ENCODE results near the gene ADSS1. TPM values are rescaled to one million over a fixed set of nuclear protein-coding genes. Genes with fewer than 3 reads are reported as not detected.

Gene ADSS1
- total RNA-seq, 4 donors from 2014 or later = 2.8 to 12.4 (median 9.0) TPM

DNA sequence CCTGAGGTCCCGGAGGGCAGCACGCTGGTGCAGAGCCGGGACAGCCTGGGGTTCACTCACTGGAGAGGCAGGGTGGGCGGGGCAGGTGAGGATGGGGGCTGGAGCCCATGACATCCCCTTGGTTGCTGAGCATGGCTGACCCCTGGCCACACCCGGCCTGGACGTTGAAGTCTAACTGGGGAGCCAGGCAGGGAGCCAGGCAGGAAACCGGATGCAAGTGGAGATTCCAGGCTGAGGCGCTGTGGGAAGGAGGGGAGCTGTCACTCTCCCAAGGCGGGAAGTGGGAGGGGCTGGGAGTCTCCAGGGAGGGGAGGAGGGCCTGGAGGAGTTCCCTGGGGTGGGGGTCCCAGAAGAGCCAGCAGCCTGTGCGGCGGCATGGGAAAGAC lies 42.3 kb upstream of the ADSS1 start:
- TF ChIP-seq POLR2A (IDR thresholded peaks at IDR 0.05) = no peak
- H3K4me1 ChIP-seq = peaks cover 69% of the 10 kb centered on the region
- peak overlapping the region; percentile 19 for H3K4me3 ChIP-seq
- DNase-seq (ENCODE audit: low spot score in 2 of 2) = peak in 1 of 2 donors; percentile 85
- no peaks in the 10 kb centered on the region for H3K27me3 ChIP-seq
- no peaks in the 10 kb centered on the region for H3K9me3 ChIP-seq
- peak overlapping the region; percentile 76 for H3K27ac ChIP-seq
- no peaks in the 10 kb centered on the region for H3K36me3 ChIP-seq
- 13% methylated on average over 10 of the region's 11 CpGs for WGBS

DNA sequence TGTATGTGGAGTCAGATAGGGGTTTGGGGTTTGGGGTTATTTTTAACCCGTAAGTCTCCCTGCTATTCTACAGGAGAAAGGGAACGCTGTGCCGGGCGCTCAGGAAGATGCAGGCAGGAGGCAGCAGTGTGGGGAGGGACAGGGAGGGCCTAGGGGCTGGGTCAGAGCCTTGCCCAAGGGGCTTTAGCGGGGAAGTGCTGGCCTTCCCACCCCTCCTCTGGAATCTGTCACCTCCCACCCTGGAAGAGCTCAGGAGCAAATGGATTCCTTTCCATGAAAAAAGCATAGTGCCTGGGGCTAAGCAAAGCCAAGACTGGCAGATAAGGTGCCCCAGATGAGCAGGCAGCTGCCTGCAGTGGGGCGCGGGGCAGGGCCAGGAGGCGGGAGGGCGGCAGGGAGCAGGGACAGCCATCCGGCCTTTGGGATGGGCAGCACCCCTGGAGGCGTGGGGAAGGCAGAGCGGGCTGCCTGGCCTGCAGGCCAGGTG lies 41.9 kb upstream of the ADSS1 start:
- no peak for DNase-seq (ENCODE audit: low spot score in 2 of 2)
- Histone ChIP-seq H3K27ac (peak overlapping the region; percentile 76), H3K27me3 (no peaks in the 10 kb centered on the region), H3K4me3 (peak overlapping the region; percentile 19), H3K36me3 (no peaks in the 10 kb centered on the region), H3K9me3 (no peaks in the 10 kb centered on the region), H3K4me1 (peaks cover 69% of the 10 kb centered on the region)
- TF ChIP-seq, protein P1, sequence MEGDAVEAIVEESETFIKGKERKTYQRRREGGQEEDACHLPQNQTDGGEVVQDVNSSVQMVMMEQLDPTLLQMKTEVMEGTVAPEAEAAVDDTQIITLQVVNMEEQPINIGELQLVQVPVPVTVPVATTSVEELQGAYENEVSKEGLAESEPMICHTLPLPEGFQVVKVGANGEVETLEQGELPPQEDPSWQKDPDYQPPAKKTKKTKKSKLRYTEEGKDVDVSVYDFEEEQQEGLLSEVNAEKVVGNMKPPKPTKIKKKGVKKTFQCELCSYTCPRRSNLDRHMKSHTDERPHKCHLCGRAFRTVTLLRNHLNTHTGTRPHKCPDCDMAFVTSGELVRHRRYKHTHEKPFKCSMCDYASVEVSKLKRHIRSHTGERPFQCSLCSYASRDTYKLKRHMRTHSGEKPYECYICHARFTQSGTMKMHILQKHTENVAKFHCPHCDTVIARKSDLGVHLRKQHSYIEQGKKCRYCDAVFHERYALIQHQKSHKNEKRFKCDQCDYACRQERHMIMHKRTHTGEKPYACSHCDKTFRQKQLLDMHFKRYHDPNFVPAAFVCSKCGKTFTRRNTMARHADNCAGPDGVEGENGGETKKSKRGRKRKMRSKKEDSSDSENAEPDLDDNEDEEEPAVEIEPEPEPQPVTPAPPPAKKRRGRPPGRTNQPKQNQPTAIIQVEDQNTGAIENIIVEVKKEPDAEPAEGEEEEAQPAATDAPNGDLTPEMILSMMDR (IDR thresholded peaks at IDR 0.05) = no peak
- TF ChIP-seq POLR2A (IDR thresholded peaks at IDR 0.05) (no peak), POLR2AphosphoS5 (IDR thresholded peaks at IDR 0.05) (no peak), EP300 (IDR thresholded peaks at IDR 0.05) (no peak)
- 42% methylated on average over 7 of the region's 12 CpGs for WGBS

DNA sequence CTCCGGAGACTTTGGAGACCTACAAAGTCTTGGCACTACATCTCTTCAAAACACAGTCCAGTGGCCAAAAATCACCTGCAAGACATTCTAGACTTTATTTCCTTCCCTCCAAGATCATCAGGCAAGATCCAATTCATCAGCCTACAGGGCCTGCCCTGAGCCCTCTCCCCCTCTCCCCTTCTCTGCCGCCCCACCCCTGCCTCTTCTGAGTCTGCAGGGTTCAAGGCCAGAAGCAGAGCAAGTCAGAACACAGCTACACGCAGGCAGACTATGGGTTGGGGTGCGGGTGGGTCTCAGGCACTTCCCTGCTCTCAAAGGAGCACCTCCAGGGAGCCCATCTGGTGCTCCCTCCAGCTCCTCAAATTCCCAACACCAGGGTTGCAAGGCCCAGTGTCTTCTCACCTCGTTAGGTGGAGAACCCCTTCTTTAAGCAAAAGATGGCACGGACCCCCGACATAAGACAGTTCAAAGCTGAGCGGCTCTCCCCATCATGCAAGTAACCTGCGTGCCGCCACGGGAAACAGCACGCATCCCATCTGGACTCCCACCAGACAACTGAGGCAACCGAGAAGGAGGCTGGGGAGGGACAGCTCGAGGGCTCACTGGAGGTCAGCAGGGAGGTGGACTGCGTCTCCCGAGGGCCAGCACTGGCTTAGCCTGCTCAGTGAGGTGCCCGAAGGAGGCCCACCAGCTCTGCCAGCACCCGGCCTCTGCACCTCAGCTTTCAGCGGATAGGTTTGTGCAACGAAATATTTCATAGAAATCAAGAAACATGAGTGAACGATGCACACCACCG lies 40.2 kb upstream of the ADSS1 start:
- no peaks in the 10 kb centered on the region for H3K9me3 ChIP-seq
- no peak overlapping the region for H3K27ac ChIP-seq
- 82% methylated on average over 22 of the region's 22 CpGs for WGBS
- TF ChIP-seq EP300 (IDR thresholded peaks at IDR 0.05) (no peak), POLR2AphosphoS5 (IDR thresholded peaks at IDR 0.05) (no peak), POLR2A (IDR thresholded peaks at IDR 0.05) (no peak)
- TF ChIP-seq, protein P1 (IDR thresholded peaks at IDR 0.05) = no peak
- DNase-seq (ENCODE audit: low spot score in 2 of 2) = no peak
- H3K36me3 ChIP-seq = no peaks in the 10 kb centered on the region
- peaks cover 69% of the 10 kb centered on the region for H3K4me1 ChIP-seq
- H3K27me3 ChIP-seq = no peaks in the 10 kb centered on the region
- H3K4me3 ChIP-seq = no peak overlapping the region

DNA sequence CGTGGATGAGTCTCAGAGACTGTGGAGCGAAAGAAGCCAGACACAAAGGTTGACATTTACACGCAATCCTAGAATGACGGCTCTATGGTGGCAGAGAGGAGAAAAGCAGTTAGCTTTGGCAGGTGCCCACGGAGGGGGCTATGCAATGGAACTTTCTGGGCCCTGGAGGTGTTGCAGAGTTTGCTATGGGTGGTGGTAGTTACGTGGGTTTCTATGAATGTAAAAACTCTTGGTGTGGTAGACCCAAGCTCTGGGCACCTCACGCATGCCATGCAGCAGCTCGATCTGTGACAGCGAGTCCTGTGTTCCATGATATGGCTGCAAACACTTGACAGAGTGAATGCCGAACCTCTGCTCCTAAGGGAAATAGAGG lies 39.6 kb upstream of the ADSS1 start:
- TF ChIP-seq, protein P1 (IDR thresholded peaks at IDR 0.05) = no peak
- TF ChIP-seq POLR2AphosphoS5 (IDR thresholded peaks at IDR 0.05) (no peak), POLR2A (IDR thresholded peaks at IDR 0.05) (no peak), EP300 (IDR thresholded peaks at IDR 0.05) (no peak)
- no peaks in the 10 kb centered on the region for H3K9me3 ChIP-seq
- H3K27ac ChIP-seq = no peak overlapping the region
- no peak overlapping the region for H3K4me3 ChIP-seq
- WGBS = 94% methylated on average over 10 of the region's 10 CpGs
- H3K27me3 ChIP-seq = no peaks in the 10 kb centered on the region
- peaks cover 68% of the 10 kb centered on the region for H3K4me1 ChIP-seq
- no peak for DNase-seq (ENCODE audit: low spot score in 2 of 2)
- H3K36me3 ChIP-seq = no peaks in the 10 kb centered on the region

DNA sequence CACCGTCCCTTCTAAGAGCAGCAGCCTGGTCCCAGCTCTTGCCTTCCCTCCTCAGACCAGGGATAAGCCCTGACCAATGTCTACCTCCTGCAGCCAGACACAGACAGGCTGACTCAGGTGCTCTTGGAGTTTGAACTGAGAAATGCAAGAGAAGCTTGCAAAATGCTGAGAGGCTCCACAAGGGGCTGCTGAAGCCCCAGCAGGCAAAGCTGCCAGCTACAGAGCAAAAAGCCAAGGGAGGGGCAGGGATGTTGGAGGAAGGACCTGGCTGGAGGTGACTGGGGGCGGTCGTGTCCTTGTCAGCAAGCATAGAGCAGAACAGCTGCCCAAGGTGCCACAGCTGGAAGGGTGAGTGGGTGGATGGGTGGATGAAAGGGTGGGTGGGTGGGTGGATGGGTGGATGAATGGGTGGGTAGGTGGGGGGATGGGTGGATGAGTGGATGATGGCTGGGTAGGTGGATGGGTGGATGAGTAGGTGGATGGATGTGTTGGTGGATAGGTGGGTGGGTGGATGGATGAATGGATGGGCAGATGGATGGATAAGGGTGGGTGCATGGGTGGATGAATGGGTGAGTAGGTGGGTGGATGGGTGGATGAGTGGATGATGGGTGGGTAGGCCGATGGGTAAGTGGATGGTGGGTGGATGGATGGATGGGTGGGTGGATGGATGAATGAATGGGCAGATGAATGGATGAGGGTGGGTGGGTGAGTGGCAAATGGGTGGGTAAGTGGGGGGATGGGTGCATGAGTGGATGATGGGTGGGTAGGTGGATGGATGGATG lies 38.6 kb upstream of the ADSS1 start:
- DNase-seq (ENCODE audit: low spot score in 2 of 2) = no peak
- 78% methylated on average over 4 of the region's 4 CpGs for WGBS
- no peak for TF ChIP-seq POLR2A (IDR thresholded peaks at IDR 0.05)
- no peak for TF ChIP-seq POLR2AphosphoS5 (IDR thresholded peaks at IDR 0.05)
- TF ChIP-seq, protein P1 (IDR thresholded peaks at IDR 0.05) = no peak
- no peak for TF ChIP-seq EP300 (IDR thresholded peaks at IDR 0.05)

More for the DNA sequence above, 38.6 kb upstream of the ADSS1 start:
- Histone ChIP-seq H3K4me1 (peaks cover 66% of the 10 kb centered on the region), H3K27ac (no peak overlapping the region), H3K9me3 (no peaks in the 10 kb centered on the region), H3K27me3 (no peaks in the 10 kb centered on the region), H3K36me3 (no peaks in the 10 kb centered on the region), H3K4me3 (no peak overlapping the region)

Data from suprapubic skin (tissue), 4 donors.